Stimulated activated CD8-positive, alpha-beta memory T cell treated with anti-CD3 and anti-CD28 coated beads, Interleukin-7, amount 100 ng/mL, for 4 hours (primary cell): ENCODE data around the gene CDH20.

ENCODE experiments used
- DNase-seq, 2 donors: peaks; one replicate each; pipeline ENCODE4 v3.0.0-alpha.2; 2020; ENCODE audit warnings: low read depth in 2 of 2

CDH20 gene

GRCh38 chr18:61531182-61531581 is 198.0 kb downstream of the CDH20 start:
- DNase-seq = no peak

DNA sequence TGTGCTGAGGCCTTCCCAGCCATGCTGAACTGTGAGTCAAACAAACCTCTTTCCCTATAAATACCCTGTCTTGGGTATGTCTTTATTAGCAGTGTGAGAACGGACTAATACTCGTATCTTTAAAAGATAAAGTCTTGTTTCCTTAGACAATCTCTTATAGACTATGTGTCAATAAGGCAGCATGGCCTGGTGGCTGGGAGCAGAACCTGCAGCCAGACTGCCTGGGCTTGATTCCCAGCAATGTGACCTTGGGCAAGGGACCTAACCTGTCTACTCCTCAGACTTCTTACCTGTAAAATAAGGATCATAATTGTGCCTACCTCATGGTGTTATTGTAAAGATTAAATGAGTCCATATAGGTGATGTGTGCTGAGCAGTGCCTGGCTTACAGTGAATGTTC is 198.7 kb downstream of the CDH20 start:
- no peak for DNase-seq

DNA sequence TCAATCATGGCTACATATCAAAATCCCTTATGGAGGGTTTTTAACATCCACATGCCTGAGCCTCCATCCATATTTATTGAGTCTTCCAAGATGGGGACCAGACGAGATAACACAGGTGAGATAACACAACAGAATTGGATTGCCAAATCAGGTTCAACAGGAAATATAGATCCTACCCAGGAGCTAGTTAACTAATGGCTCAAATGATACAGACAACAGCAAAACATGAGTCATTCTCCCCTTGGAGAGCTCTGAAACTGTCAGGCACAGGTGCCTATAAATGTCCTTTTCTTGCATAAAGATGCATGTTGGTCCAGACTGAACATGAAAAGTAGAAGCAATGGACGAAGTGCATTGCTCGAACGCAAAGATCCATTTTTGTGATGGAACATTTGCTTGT is 202.2 kb downstream of the CDH20 start:
- DNase-seq = no peak

- no peak for DNase-seq
Measured at GRCh38 chr18:61541673-61542072, 208.4 kb downstream of the CDH20 start.

- DNase-seq = no peak
Measured at GRCh38 chr18:61542596-61542995, 209.4 kb downstream of the CDH20 start.

GRCh38 chr18:61543518-61543917 is 210.3 kb downstream of the CDH20 start:
- no peak for DNase-seq

GRCh38 chr18:61544178-61544577 is 210.9 kb downstream of the CDH20 start:
- DNase-seq = no peak

DNA sequence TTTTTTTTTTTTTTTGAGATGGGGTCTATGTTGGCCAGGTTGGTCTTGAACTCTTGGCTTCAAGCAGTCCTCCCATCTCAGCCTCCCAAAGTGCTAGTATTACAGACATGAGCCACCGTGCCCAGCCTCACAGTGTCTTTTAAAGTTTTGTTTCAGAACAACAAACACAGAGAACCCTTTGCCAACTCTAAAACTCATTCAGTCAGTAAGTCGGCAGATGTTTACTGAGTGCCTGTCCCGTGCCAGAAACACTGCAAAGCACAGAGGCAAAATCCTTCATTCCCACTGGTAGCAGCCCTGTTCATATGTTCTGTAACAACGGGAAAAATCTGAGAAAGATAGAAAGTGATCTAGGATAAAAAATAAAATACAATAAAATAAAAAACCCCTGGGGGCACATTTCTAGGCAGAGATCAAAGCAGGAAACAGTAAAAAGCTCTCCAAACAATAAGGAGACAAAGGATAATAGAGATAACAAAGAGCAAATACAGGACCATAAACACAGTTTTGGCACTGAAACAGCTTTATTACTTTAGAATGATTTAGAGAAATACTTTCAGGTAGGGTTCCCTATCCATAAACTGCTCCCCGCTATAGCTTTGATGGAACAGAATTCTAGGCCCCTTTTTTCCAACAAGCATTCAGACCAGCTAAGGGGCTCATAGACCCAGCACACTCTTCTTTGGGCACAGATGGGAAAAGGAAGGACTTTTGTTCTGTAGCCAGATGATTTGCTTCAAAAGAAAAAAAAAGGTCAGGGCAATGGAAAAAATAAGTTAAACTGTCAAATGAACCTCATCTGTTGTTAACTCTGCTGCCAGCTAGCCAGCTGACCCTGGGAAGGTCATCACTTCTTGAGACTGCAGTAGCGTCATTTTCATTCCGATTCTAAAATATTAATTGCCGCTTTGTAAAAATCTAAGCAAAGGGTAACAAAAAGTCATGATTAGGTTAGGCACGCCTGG is 212.3 kb downstream of the CDH20 start:
- no peak for DNase-seq

DNA sequence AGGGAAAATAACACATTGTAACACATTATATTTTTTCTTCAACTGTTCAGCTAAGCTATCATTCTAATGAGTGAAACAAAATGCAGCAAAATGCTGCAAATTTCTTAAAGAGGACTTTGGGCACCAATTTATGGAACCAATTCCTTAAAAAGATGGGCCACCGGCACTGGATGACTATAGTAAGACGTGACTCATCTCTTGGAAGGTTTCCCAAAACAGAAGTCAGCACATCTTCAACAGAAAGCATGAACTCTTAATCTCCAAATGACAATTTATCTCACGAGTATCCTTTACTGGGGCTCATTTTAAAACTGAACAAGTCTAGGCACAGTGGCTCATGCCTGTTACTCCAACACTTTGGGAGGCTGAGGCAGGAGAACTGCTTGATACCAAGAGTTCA is 213.4 kb downstream of the CDH20 start:
- DNase-seq = no peak

DNA sequence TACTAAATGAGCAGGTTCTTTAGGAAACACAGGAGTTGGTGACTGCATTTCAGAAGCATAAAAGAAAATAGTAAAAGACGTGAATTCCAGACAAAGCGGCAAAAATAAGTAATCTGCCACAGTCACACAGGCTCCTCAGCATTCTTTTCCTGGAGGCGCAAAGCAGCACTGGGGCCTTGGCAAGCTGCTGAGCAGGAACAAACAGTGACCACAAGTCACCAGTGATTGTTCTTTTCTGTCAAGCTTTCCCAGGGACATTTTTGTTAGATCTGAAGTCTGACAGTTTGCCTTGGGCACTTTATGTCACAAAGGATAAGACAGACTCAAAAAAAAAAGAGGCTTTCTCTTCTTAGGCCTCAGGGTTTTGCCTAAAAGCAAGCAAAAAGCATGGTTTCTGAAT is 216.2 kb downstream of the CDH20 start:
- DNase-seq = no peak

- DNase-seq = no peak
Measured at GRCh38 chr18:61549889-61550288, 216.7 kb downstream of the CDH20 start.

- no peak for DNase-seq
Measured at GRCh38 chr18:61551586-61551985, 218.4 kb downstream of the CDH20 start.

- no peak for DNase-seq
Measured at GRCh38 chr18:61553045-61553659, 219.9 kb downstream of the CDH20 start.

DNA sequence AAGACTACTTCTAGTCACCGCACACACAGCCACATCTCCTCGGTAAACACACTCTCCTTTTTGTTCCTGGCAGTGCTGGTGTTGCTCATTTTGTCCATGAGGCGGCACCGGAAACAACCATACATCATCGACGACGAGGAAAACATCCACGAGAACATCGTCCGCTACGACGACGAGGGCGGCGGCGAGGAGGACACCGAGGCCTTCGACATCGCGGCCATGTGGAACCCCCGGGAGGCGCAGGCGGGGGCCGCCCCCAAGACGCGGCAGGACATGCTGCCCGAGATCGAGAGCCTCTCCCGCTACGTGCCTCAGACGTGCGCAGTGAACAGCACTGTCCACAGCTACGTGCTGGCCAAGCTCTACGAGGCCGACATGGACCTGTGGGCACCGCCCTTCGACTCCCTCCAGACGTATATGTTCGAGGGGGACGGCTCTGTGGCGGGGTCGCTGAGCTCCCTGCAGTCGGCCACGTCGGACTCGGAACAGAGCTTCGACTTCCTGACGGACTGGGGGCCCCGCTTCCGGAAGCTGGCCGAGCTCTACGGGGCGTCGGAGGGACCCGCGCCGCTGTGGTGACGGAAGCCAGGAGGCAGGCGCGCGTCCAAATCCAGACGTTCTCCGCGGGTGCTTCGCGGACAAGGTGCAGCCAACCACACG is 221.0 kb downstream of the CDH20 start:
- no peak for DNase-seq

- no peak for DNase-seq
Measured at GRCh38 chr18:61554946-61555361, 221.7 kb downstream of the CDH20 start.

GRCh38 chr18:61556316-61556715 is 223.1 kb downstream of the CDH20 start:
- no peak for DNase-seq

DNA sequence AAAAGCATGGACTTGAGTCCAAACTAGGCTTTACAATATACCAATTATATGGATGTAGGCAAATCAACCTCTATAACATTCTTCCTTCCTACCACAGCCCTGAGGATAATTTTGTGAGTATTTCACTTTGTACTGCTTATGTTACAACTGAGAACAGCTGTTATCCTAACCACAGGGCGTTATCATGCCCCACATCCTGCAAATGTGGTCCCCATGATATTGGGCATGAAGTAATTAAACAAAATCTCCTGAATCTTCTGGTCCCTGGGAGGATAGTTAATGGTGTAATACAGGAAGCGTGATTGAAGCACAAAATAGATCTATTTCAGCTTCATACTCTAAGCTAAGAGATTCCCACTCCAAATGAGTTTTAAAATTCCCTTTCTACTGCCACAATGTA is 223.6 kb downstream of the CDH20 start:
- DNase-seq = no peak

DNA sequence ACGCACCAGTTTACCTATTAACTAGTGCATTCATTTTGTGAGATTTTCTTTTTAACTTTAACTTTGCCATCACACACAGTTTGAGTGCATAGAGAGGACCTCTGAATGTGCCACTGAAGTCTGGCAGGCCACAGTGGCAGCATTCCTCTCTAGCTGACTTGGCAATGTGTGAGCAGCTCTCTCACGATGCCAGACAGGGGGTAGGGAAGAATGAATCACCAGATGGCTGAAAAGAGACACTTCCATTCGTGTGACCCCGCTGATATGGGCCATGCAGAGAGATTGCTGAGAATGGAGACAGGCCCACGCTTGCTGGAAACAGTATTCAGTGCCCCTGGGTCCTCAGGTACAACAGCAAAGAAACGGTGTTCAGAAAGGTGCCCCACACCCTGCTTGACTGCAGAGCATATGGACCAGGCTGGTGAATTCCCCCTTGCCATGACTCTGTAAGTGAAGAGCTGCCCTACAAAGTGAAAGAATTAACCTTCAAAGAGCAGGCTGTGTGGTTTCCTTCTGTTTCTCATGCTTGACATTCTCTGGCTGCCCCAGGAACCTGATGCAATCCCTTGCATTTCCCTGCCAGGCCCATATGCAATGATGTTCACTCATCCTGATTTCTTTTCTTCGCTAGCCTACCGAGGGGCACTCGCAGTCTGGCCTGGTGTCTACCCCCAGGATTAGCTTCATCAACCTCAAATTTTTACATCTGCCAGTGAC is 236.1 kb downstream of the CDH20 start:
- DNase-seq = no peak

GRCh38 chr18:61570070-61570469 is 236.8 kb downstream of the CDH20 start:
- no peak for DNase-seq

DNA sequence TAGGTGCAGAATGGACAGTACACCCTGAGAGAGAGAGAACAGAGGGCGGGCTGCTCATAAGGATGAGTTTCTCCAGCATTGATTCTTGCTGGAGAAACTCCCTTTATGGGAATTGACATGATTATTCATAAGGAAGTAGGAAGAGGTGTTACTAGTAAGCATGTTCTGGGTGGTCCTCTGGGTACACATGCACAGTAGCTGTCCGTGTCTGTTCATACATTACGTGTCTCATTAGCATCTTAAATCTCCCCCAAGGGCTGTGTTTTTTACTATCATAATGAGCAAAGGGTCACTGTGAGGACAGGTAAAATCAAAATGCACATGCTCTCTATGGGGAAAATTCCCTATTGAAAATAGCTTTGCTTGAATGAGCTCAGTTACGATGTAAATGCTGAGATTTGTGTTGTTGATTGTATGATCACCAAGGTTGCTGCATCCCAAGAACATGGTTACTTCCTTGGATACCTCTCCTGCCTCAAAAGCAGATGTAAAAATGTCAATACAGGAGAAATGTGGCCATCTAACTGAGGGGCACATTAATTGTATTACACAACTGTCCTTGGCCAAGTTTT is 238.9 kb downstream of the CDH20 start:
- DNase-seq = no peak

GRCh38 chr18:61572871-61573270 is 239.6 kb downstream of the CDH20 start:
- DNase-seq = no peak

DNA sequence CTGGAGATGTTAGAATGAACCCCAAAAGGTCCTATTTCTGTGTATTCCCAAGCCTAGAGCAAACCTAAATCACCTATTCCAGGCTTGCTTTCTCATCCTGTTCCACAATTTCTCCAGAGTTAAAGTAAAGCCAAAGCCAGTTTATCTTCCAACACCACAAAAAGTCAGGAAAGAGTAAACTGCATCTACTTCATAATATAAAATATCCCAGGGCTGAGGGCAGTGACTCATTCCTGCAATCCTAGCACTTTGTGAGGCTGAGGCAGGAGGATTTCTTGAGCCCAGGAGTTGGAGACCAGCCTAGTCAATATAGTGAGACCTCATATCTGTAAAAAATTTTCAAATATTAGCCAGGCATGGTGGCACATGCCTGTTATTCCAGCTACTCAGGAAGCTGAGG is 241.4 kb downstream of the CDH20 start:
- DNase-seq = no peak
